ENCODE measurements around the gene ZNF205. TPM values are rescaled to one million over a fixed set of nuclear protein-coding genes. Genes with fewer than 3 reads are reported as not detected.
A peak's percentile ranks its signal among the peaks of the same experiment; 100 is the strongest.

The ZNF205 gene
- total and polyA plus RNA-seq, 2 of the 13 experiments (the other 11 are each of a cell fraction or from before 2014, with no cell fraction given) = 5.8 to 10.2 TPM

- TF ChIP-seq RARA (CRISPR knock-in tag; IDR thresholded peaks at IDR 0.05) (peak; percentile 41; the same call in 1 of the 2 replicates), BCL3 (CRISPR knock-in tag; IDR thresholded peaks at IDR 0.05) (peak; percentile 59; the same call in 1 of the 2 replicates), ETV5 (CRISPR knock-in tag; IDR thresholded peaks at IDR 0.05; ENCODE audit: borderline replicate concordance) (peak; percentile 63), NR2F6 (IDR thresholded peaks at IDR 0.05) (peak; percentile 17; the same call in 1 of the 2 replicates), NR2F6 (CRISPR knock-in tag; IDR thresholded peaks at IDR 0.05) (peak; percentile 45; the same call in 1 of the 2 replicates), SMARCC2 (IDR thresholded peaks at IDR 0.05) (no peak), HINFP (CRISPR knock-in tag; IDR thresholded peaks at IDR 0.05; ENCODE audit: low read depth) (peak; percentile 61; the same call in 1 of the 2 replicates), SRSF1 (optimal IDR thresholded peaks at IDR 0.05; ENCODE audit: low read depth, low read length) (peak; percentile 68), ZFP91 (CRISPR knock-in tag; IDR thresholded peaks at IDR 0.05; ENCODE audit: borderline replicate concordance) (peak; percentile 88), ZNF788 (CRISPR knock-in tag; IDR thresholded peaks at IDR 0.05; ENCODE audit: borderline replicate concordance) (peak; percentile 87; the same call in 1 of the 2 replicates), ZNF782 (CRISPR knock-in tag; IDR thresholded peaks at IDR 0.05; ENCODE audit: borderline replicate concordance) (peak; percentile 34; the same call in 1 of the 2 replicates), SAP130 (CRISPR knock-in tag; IDR thresholded peaks at IDR 0.05; ENCODE audit: low read depth) (peak; percentile 78), ZNF816 (CRISPR knock-in tag; IDR thresholded peaks at IDR 0.05; ENCODE audit: borderline replicate concordance) (peak; percentile 81; the same call in 1 of the 2 replicates), NFIC (IDR thresholded peaks at IDR 0.05; ENCODE audit: low read length) (no peak; the same call in 1 of the 2 replicates), ZNF687 (CRISPR knock-in tag; IDR thresholded peaks at IDR 0.05) (peak; percentile 56), ZNF331 (CRISPR knock-in tag; IDR thresholded peaks at IDR 0.05) (peak; percentile 87), ZBTB7B (CRISPR knock-in tag; IDR thresholded peaks at IDR 0.05) (peak; percentile 65; the same call in 1 of the 2 replicates), ZMAT5 (CRISPR knock-in tag; IDR thresholded peaks at IDR 0.05; ENCODE audit: borderline replicate concordance, low read depth) (no peak), ISL2 (CRISPR knock-in tag; IDR thresholded peaks at IDR 0.05) (peak; percentile 85), ZNF138 (CRISPR knock-in tag; IDR thresholded peaks at IDR 0.05; ENCODE audit: low read depth) (peak; percentile 84; the same call in 1 of the 2 replicates)
Observed at GRCh38 chr16:3150346-3151218, 38.2 kb downstream of the ZNF205 start (continued).

Data from HepG2 (cell line).